Pancreas (tissue), 10 donors: ENCODE data around the gene CCDC77. TPM values are rescaled to one million over a fixed set of nuclear protein-coding genes. Genes with fewer than 3 reads are reported as not detected.

Source experiments
- ATAC-seq, 4 donors: fragments of 200-7000 bp; cut with Tn5 transposase; one replicate each; pipeline versions ENCODE4 v1.8.0 to v1.9.1; 2020; ENCODE audit warnings: mild to moderate bottlenecking in 4 of 4, moderate library complexity in 4 of 4
- DNase-seq, 6 donors: peaks; one replicate each; pipeline ENCODE4 v3.0.0-alpha.2; 2020
- FAIRE-seq: peaks from 2 replicates; lab custom pipeline; 2012; peaks lifted over from hg19 to GRCh38; lab: Jason Lieb, UNC
- H3K27ac ChIP-seq, 4 donors: fragments of 200-600 bp; sonication (generic); 1 replicate in 3 of 4; 2 replicates in 1 of 4; pipeline versions ENCODE4 v1.5.0 to v1.8.0; 2020
- H3K27me3 ChIP-seq, 4 donors: fragments of 200-600 bp; one replicate each; pipeline ENCODE4 v1.8.0; 2021
- H3K36me3 ChIP-seq, 3 donors: fragments of 200-600 bp; sonication (generic) in 1 of 3; one replicate each; pipeline versions ENCODE4 v1.5.0 to v1.8.0; 2020 to 2021
- H3K4me1 ChIP-seq, 3 donors: fragments of 200-600 bp; one replicate each; pipeline ENCODE4 v1.8.0; 2021
- H3K4me3 ChIP-seq, 4 donors: fragments of 200-600 bp; sonication (generic) in 2 of 4; one replicate each; pipeline versions ENCODE4 v1.5.0 to v1.8.0; 2020 to 2021
- H3K9me3 ChIP-seq, 4 donors: fragments of 200-600 bp; one replicate each; pipeline ENCODE4 v1.8.0; 2021
- CTCF ChIP-seq, 4 donors: fragments of 200-600 bp; sonication (generic) in 3 of 4; IDR thresholded peaks; one replicate each; pipeline versions ENCODE4 v1.5.0 to v1.8.0; 2021; ENCODE audit warnings: antibody characterized with exemption in 4 of 4
- WGBS, 2 donors: extraction: QIAGEN DNeasy Blood & Tissue Kit; methylation state at CpG; one replicate each; pipeline ENCODE4 v1.1.7; 2013; 5-methylcytosine and 5-hydroxymethylcytosine counted together
- intact Hi-C, 3 donors: fragments of 100-400 bp; cut with DNase I; formaldehyde crosslinking; loops; one replicate each; pipeline versions ENCODE4 v1.11.1 to v1.14.2; 2022
- polyA plus RNA-seq, 2 donors: library from polyadenylated mRNA; stranded (reverse); fragments of 200-250 nt; gene quantifications; one replicate each; pipeline ENCODE4 v1.2.3, GENCODE V29; 2013
- total RNA-seq, 6 donors: library from RNA; stranded (reverse); fragmentation: NEBNext Ultra II Directional in 4 of 6; extraction: Animal tissue kit (Norgen Biotek cat#: 25700) in 4 of 6; gene quantifications; one replicate each; pipeline versions ENCODE4 v1.2.1 to v1.2.4, GENCODE V29; 2021 to 2023
- donor health status: healthy with polysubstance abuse.
- donor health status: DM: no; HTN: no; CAD: no; lungs with moderate emphysema.
- donor health status: DM: no; HTN: no; CAD: no.
- donor health status: control.
- donor health status: control.
- donor health status: Bipolar disorder and iron deficiency.
- donor health status: DM: yes; HTN: yes; CAD: no.
- donor health status: DM: no; HTN: no; CAD: no.
- donor health status: DM: no; HTN: no; CAD: no.
- donor health status: DM: yes; HTN: yes; CAD: no.

CCDC77 gene
- total and polyA plus RNA-seq, 8 donors: 1.9 to 4.2 (median 2.8) TPM

DNA sequence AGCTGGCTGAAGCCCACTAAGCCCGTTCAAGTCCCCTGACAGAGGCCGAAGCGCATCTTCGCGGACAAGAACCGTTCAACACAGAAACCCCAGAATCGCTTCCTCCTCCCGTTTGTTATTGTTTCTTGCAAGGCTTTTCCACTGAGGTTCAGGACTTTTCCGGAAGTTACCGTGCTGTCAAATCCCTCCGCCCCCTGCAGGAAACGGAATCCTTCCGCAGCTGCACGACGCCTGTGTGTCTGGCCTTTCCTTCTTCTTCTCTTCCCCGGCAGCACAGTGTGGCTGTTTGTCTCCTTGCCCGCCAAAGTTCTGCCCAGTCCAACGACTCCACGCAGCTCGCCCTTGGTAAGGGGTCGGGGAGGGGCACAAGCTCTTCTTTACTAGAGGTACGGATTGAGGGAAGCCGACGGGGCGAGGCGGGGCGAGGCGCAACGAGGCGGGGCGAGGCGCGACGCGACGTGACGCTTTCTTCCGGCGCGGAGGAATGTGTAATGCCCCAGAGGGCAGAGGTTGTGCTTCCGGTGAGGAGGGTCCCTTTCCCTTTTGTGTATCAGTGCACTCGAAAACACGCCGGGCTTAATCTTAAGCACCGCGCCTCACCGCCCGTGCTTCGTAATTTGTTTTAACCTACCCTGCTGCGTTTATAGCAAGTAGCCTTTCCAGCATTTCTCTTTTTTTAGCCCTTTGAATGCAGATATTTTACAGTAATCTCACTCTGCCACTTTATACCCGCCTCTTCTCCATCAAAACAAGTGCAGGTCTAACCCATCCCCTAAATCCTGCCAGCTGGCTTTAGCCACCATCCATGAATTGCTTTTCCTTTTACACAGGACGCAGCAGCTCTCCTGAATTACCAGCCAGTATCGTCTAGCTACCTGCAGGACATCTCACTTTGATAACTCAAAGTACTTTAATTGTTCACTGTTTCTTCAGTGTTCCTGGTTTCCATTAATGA is 12.0 kb upstream of the CCDC77 start, which contains the start of gene KDM5A:
TSS of gene KDM5A (minus strand) at position 179 of the 955 bp plus-strand sequence. CDS start 229 bp downstream, outside the sequence.
- peak; percentile 98 to 99 (median 99) for ATAC-seq
- H3K4me1 ChIP-seq: peaks cover 6 to 27% (median 19%) of the 10 kb centered on the region in 3 donors
- intact Hi-C loops: no loop called here
- no peak for FAIRE-seq
- no peak for TF ChIP-seq CTCF (IDR thresholded peaks at IDR 0.05)
- H3K27me3 ChIP-seq: no peaks in the 10 kb centered on the region
- no peaks in the 10 kb centered on the region for H3K9me3 ChIP-seq
- peak within 1 kb of the TSS; percentile 60 to 90 (median 70) for H3K4me3 ChIP-seq
- peaks cover 0 to 2% (median 0%) of the 10 kb centered on the region in 3 donors for H3K36me3 ChIP-seq
- peak within 1 kb of the TSS; percentile 73 to 92 (median 86) for H3K27ac ChIP-seq
- DNase-seq: peak; percentile 81 to 94 (median 90)
- 1% methylated on average over 52 to 53 of the region's 53 CpGs for WGBS, 2 donors

DNA sequence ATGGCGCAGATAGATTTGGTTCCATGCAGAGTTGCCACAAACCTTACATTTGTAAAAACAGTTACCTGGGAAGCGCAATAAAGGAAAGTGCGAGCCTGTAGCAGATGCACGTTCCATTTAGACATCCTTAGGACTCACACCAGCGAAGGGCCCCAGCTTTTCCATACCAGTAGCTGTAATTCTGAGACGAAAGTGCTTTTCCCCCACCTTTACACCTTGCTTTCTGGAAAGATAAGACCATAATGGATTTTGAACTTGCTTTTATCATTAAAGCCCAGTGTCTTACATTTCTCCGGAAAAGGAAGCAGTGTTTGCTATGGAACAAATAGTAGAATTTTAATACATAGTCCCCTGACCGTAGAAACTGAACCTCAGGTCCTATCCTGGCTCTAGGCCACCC is 616 bp upstream of the CCDC77 start:
- FAIRE-seq (no peak), ATAC-seq (no peak), DNase-seq (no peak)
- no peak for TF ChIP-seq CTCF (IDR thresholded peaks at IDR 0.05)
- intact Hi-C loops: no loop called here
- Histone ChIP-seq H3K4me1 (peaks cover 0 to 3% (median 0%) of the 10 kb centered on the region in 3 donors), H3K27ac (no peak overlapping the region), H3K36me3 (no peaks in the 10 kb centered on the region), H3K27me3 (no peaks in the 10 kb centered on the region), H3K4me3 (peak overlapping the region; percentile 22 to 64 (median 59)), H3K9me3 (no peaks in the 10 kb centered on the region)
- whole genome bisulfite sequencing, 2 donors: 55 to 60% methylated on average over 8 of the region's 8 CpGs

DNA sequence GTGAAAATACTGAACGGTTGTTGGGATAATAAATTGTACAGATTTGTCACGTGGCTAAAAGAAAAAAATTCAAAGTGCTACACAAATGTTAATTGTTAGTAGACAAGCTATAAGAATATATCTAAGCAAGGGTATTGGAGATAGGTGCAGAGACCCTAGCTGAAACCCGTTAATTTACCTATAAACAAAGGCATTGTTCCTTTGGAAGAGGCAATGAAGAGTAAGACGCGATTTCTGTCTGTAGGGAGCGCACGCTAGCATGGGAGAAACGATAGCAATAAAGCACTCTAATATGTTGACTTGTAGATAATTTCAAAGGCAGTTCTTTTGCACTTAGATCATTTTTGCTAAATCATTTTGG is 565 bp downstream of the CCDC77 start:
- Histone ChIP-seq H3K4me3 (peak overlapping the region; percentile 22 to 64 (median 59)), H3K27me3 (no peaks in the 10 kb centered on the region), H3K36me3 (no peaks in the 10 kb centered on the region), H3K9me3 (no peaks in the 10 kb centered on the region), H3K4me1 (peaks cover 0 to 3% (median 0%) of the 10 kb centered on the region in 3 donors), H3K27ac (no peak overlapping the region)
- TF ChIP-seq CTCF (IDR thresholded peaks at IDR 0.05): no peak
- ATAC-seq: no peak
- DNase-seq: no peak
- FAIRE-seq: no peak
- intact Hi-C loops: no loop called here
- WGBS, 2 donors: 0 to 1% methylated on average over 8 of the region's 8 CpGs

DNA sequence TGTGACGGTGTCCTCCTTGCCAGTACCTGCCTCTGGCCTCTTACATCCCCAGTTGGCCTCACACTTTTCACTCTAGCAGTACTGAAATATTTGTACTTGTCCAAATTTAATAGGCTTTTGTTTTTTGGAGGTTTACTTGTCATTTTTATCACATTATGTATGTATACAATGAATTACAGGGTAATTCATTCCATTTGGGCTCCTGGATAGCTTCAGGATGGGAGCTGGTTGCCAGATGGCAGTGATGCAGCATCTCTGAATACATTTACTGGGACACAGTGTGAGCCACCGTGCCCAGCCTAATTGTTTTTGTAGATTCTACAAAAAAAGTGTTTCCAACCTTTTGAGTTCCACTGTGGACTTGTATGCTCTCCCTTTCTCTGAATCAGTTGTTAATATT is 13.4 kb downstream of the CCDC77 start:
- Histone ChIP-seq H3K4me3 (no peak overlapping the region), H3K4me1 (no peaks in the 10 kb centered on the region), H3K27me3 (no peaks in the 10 kb centered on the region), H3K36me3 (peaks cover 0 to 14% (median 0%) of the 10 kb centered on the region in 3 donors), H3K27ac (no peak overlapping the region), H3K9me3 (no peaks in the 10 kb centered on the region)
- ATAC-seq (no peak), FAIRE-seq (no peak), DNase-seq (no peak)
- TF ChIP-seq CTCF (IDR thresholded peaks at IDR 0.05): no peak
- intact Hi-C loops: no loop called here
- WGBS, 2 donors: 86 to 87% methylated on average over 2 of the region's 2 CpGs
